Activated CD4-positive, alpha-beta T cell treated with anti-CD3 and anti-CD28 coated beads, Interleukin-2, amount 10 ng/mL, durations not matched to agents 24 days and 14 days (primary cell): ENCODE data around the gene FAM174A. TPM values are rescaled to one million over a fixed set of nuclear protein-coding genes. Genes with fewer than 3 reads are reported as not detected.

Experiments used
- DNase-seq: peaks from one replicate; pipeline ENCODE4 v3.0.0; 2022
- H3K27ac Mint-ChIP-seq: one replicate; pipeline ENCODE4 v1.8.0; 2022; ENCODE audit warnings: mild to moderate bottlenecking, mixed read lengths
- H3K27me3 Mint-ChIP-seq: one replicate; pipeline ENCODE4 v1.8.0; 2022; ENCODE audit warnings: mixed read lengths
- H3K36me3 Mint-ChIP-seq: one replicate; pipeline ENCODE4 v1.8.0; 2022; ENCODE audit warnings: low read depth, mild to moderate bottlenecking, mixed read lengths
- H3K4me1 Mint-ChIP-seq: one replicate; pipeline ENCODE4 v1.8.0; 2021; ENCODE audit warnings: mixed read lengths
- H3K4me3 Mint-ChIP-seq: one replicate; pipeline ENCODE4 v1.8.0; 2022; ENCODE audit warnings: mild to moderate bottlenecking, moderate library complexity, mixed read lengths
- H3K9me3 Mint-ChIP-seq: one replicate; pipeline ENCODE4 v1.8.0; 2021; ENCODE audit warnings: mixed read lengths
- intact Hi-C: fragments of 100-400 bp; cut with micrococcal nuclease; formaldehyde crosslinking; loops from one replicate; pipeline ENCODE4 v1.15.1; 2023
- total RNA-seq: library from RNA; stranded (reverse); gene quantifications from 2 replicates; pipeline ENCODE4 v1.2.3, GENCODE V29; 2022

FAM174A gene
- total RNA-seq = 8.1 and 10.0 TPM in 2 replicates

- peaks cover 10% of the 10 kb centered on the region for H3K27me3 Mint-ChIP-seq
- H3K27ac Mint-ChIP-seq = peak within 1 kb of the TSS; percentile 88
- intact Hi-C loops = loop anchor here (1.0 to 10.0 kb wide), 3 partner anchors 239 to 368 kb away; partner anchors contain the start of gene ST8SIA4
- peaks cover 19% of the 10 kb centered on the region for H3K4me1 Mint-ChIP-seq
- H3K4me3 Mint-ChIP-seq = peak within 1 kb of the TSS; percentile 98
- H3K9me3 Mint-ChIP-seq = peaks cover 14% of the 10 kb centered on the region
- peaks cover 8% of the 10 kb centered on the region for H3K36me3 Mint-ChIP-seq
- DNase-seq = peak; percentile 98
Measured at GRCh38 chr5:100535060-100536005, at the start of gene FAM174A. Gene FAM174A (plus strand): TSS chr5:100535374. CDS start chr5:100535531, 157 bp downstream.

GRCh38 chr5:100493996-100494395 is 41.2 kb upstream of the FAM174A start:
- DNase-seq = no peak
- peaks cover 3% of the 10 kb centered on the region for H3K27me3 Mint-ChIP-seq
- H3K9me3 Mint-ChIP-seq = peaks cover 9% of the 10 kb centered on the region
- no peak overlapping the region for H3K27ac Mint-ChIP-seq
- H3K4me3 Mint-ChIP-seq = no peak overlapping the region
- no peaks in the 10 kb centered on the region for H3K36me3 Mint-ChIP-seq
- H3K4me1 Mint-ChIP-seq = no peaks in the 10 kb centered on the region
- intact Hi-C loops = no loop called here

GRCh38 chr5:100496296-100496695 is 38.9 kb upstream of the FAM174A start:
- Mint-ChIP-seq H3K27me3 (peaks cover 3% of the 10 kb centered on the region), H3K4me1 (no peaks in the 10 kb centered on the region), H3K9me3 (no peaks in the 10 kb centered on the region), H3K27ac (no peak overlapping the region), H3K4me3 (no peak overlapping the region), H3K36me3 (no peaks in the 10 kb centered on the region)
- no peak for DNase-seq
- intact Hi-C loops = no loop called here

GRCh38 chr5:100502684-100503083 is 32.5 kb upstream of the FAM174A start:
- DNase-seq = no peak
- Mint-ChIP-seq H3K4me3 (no peak overlapping the region), H3K4me1 (no peaks in the 10 kb centered on the region), H3K27ac (no peak overlapping the region), H3K27me3 (no peaks in the 10 kb centered on the region), H3K36me3 (no peaks in the 10 kb centered on the region), H3K9me3 (no peaks in the 10 kb centered on the region)
- intact Hi-C loops = no loop called here

- Mint-ChIP-seq H3K27me3 (no peaks in the 10 kb centered on the region), H3K36me3 (no peaks in the 10 kb centered on the region), H3K4me1 (no peaks in the 10 kb centered on the region), H3K27ac (no peak overlapping the region), H3K9me3 (no peaks in the 10 kb centered on the region), H3K4me3 (no peak overlapping the region)
- intact Hi-C loops = no loop called here
- no peak for DNase-seq
Measured at GRCh38 chr5:100505984-100506670, 29.0 kb upstream of the FAM174A start.

GRCh38 chr5:100516285-100516684 is 18.9 kb upstream of the FAM174A start:
- Mint-ChIP-seq H3K27ac (no peak overlapping the region), H3K4me1 (no peaks in the 10 kb centered on the region), H3K9me3 (peaks cover 8% of the 10 kb centered on the region), H3K4me3 (no peak overlapping the region), H3K36me3 (no peaks in the 10 kb centered on the region), H3K27me3 (no peaks in the 10 kb centered on the region)
- no peak for DNase-seq
- intact Hi-C loops = no loop called here

GRCh38 chr5:100517301-100517974 is 17.7 kb upstream of the FAM174A start:
- no peak overlapping the region for H3K27ac Mint-ChIP-seq
- H3K27me3 Mint-ChIP-seq = no peaks in the 10 kb centered on the region
- H3K36me3 Mint-ChIP-seq = no peaks in the 10 kb centered on the region
- H3K4me3 Mint-ChIP-seq = no peak overlapping the region
- DNase-seq = no peak
- peaks cover 8% of the 10 kb centered on the region for H3K9me3 Mint-ChIP-seq
- H3K4me1 Mint-ChIP-seq = no peaks in the 10 kb centered on the region
- intact Hi-C loops = no loop called here

GRCh38 chr5:100518377-100518776 is 16.8 kb upstream of the FAM174A start:
- no peaks in the 10 kb centered on the region for H3K4me1 Mint-ChIP-seq
- peaks cover 2% of the 10 kb centered on the region for H3K27me3 Mint-ChIP-seq
- no peak for DNase-seq
- no peak overlapping the region for H3K4me3 Mint-ChIP-seq
- H3K36me3 Mint-ChIP-seq = no peaks in the 10 kb centered on the region
- H3K9me3 Mint-ChIP-seq = peaks cover 12% of the 10 kb centered on the region
- H3K27ac Mint-ChIP-seq = no peak overlapping the region
- intact Hi-C loops = no loop called here

GRCh38 chr5:100519075-100519474 is 16.1 kb upstream of the FAM174A start:
- H3K4me3 Mint-ChIP-seq = no peak overlapping the region
- peaks cover 2% of the 10 kb centered on the region for H3K27me3 Mint-ChIP-seq
- peaks cover 12% of the 10 kb centered on the region for H3K9me3 Mint-ChIP-seq
- H3K4me1 Mint-ChIP-seq = no peaks in the 10 kb centered on the region
- intact Hi-C loops = no loop called here
- H3K27ac Mint-ChIP-seq = no peak overlapping the region
- H3K36me3 Mint-ChIP-seq = no peaks in the 10 kb centered on the region
- DNase-seq = no peak

GRCh38 chr5:100520348-100520747 is 14.8 kb upstream of the FAM174A start:
- H3K4me3 Mint-ChIP-seq = no peak overlapping the region
- H3K36me3 Mint-ChIP-seq = no peaks in the 10 kb centered on the region
- peaks cover 2% of the 10 kb centered on the region for H3K27me3 Mint-ChIP-seq
- DNase-seq = no peak
- H3K27ac Mint-ChIP-seq = no peak overlapping the region
- no peaks in the 10 kb centered on the region for H3K4me1 Mint-ChIP-seq
- intact Hi-C loops = no loop called here
- peaks cover 12% of the 10 kb centered on the region for H3K9me3 Mint-ChIP-seq

GRCh38 chr5:100537946-100538345 is 2.8 kb downstream of the FAM174A start:
- Mint-ChIP-seq H3K27me3 (peaks cover 2% of the 10 kb centered on the region), H3K4me3 (no peak overlapping the region), H3K36me3 (peaks cover 2% of the 10 kb centered on the region), H3K27ac (no peak overlapping the region), H3K9me3 (no peaks in the 10 kb centered on the region), H3K4me1 (peaks cover 19% of the 10 kb centered on the region)
- DNase-seq = no peak
- intact Hi-C loops = loop anchor here (10.0 kb wide), 2 partner anchors 237 to 297 kb away; no protein-coding TSS in a partner anchor

GRCh38 chr5:100539519-100539918 is 4.3 kb downstream of the FAM174A start:
- Mint-ChIP-seq H3K36me3 (peaks cover 2% of the 10 kb centered on the region), H3K27ac (no peak overlapping the region)
- intact Hi-C loops = loop anchor here (10.0 kb wide), 2 partner anchors 235 to 295 kb away; no protein-coding TSS in a partner anchor

GRCh38 chr5:100542086-100542485 is 6.9 kb downstream of the FAM174A start:
- DNase-seq = no peak
- Mint-ChIP-seq H3K27ac (no peak overlapping the region), H3K9me3 (no peaks in the 10 kb centered on the region), H3K27me3 (no peaks in the 10 kb centered on the region), H3K4me3 (no peak overlapping the region), H3K36me3 (peaks cover 2% of the 10 kb centered on the region), H3K4me1 (peaks cover 3% of the 10 kb centered on the region)
- intact Hi-C loops = no loop called here

More at GRCh38 chr5:100539519-100539918, 4.3 kb downstream of the FAM174A start:
- Mint-ChIP-seq H3K4me1 (peaks cover 17% of the 10 kb centered on the region), H3K4me3 (no peak overlapping the region), H3K27me3 (no peaks in the 10 kb centered on the region), H3K9me3 (no peaks in the 10 kb centered on the region)
- no peak for DNase-seq
